Parathyroid adenoma (tissue), 2 donors: ENCODE data around the gene ANAPC15.

Source experiments
- H2AFZ ChIP-seq: fragments of 300-600 bp; sonication (generic); one replicate; pipeline ENCODE4 v1.7.0; 2017; ENCODE audit warnings: antibody characterized with exemption, mild to moderate bottlenecking
- H3K27ac ChIP-seq: fragments of 300-600 bp; sonication (generic); one replicate; pipeline ENCODE4 v1.7.0; 2017
- H3K27me3 ChIP-seq: fragments of 300-600 bp; sonication (generic); one replicate; pipeline ENCODE4 v1.7.0; 2017; ENCODE audit warnings: low read length; ENCODE audit not compliant: control insufficient read depth, insufficient read depth
- H3K36me3 ChIP-seq: fragments of 300-600 bp; sonication (generic); one replicate; pipeline ENCODE4 v1.7.0; 2017; ENCODE audit warnings: low read length; ENCODE audit not compliant: control insufficient read depth, insufficient read depth
- H3K4me1 ChIP-seq: fragments of 300-600 bp; sonication (generic); one replicate; pipeline ENCODE4 v1.7.0; 2017; ENCODE audit warnings: control low read depth
- H3K4me2 ChIP-seq: fragments of 300-600 bp; sonication (generic); one replicate; pipeline ENCODE4 v1.7.0; 2017; ENCODE audit warnings: low read length
- H3K4me3 ChIP-seq: fragments of 300-600 bp; sonication (generic); one replicate; pipeline ENCODE4 v1.7.0; 2017; ENCODE audit warnings: low read depth, low read length
- H3K79me2 ChIP-seq: fragments of 300-600 bp; sonication (generic); one replicate; pipeline ENCODE4 v1.7.0; 2017; ENCODE audit warnings: control low read depth
- H3K9ac ChIP-seq: fragments of 300-600 bp; sonication (generic); one replicate; pipeline ENCODE4 v1.7.0; 2017; ENCODE audit warnings: mild to moderate bottlenecking
- H3K9me3 ChIP-seq: fragments of 300-600 bp; sonication (generic); one replicate; pipeline ENCODE4 v1.7.0; 2017; ENCODE audit warnings: low read length; ENCODE audit not compliant: control insufficient read depth
- CTCF ChIP-seq: fragments of 300-600 bp; sonication (generic); IDR thresholded peaks from one replicate; pipeline ENCODE4 v1.7.0; 2017; ENCODE audit warnings: antibody characterized with exemption, mild to moderate bottlenecking
- donor health status: primary hyperparathyroidism.

The ANAPC15 gene

GRCh38 chr11:72084076-72084475 lies 28.4 kb downstream of the ANAPC15 start:
- no peak for TF ChIP-seq CTCF
- Histone ChIP-seq H3K36me3 (no peaks in the 10 kb centered on the region), H3K4me3 (no peak overlapping the region), H3K27me3 (no peaks in the 10 kb centered on the region), H3K4me2 (no peak overlapping the region), H2AFZ (no peak overlapping the region), H3K9me3 (no peaks in the 10 kb centered on the region), H3K79me2 (peaks cover 4% of the 10 kb centered on the region), H3K27ac (peak overlapping the region; percentile 82), H3K4me1 (peaks cover 4% of the 10 kb centered on the region), H3K9ac (no peak overlapping the region)

GRCh38 chr11:72083414-72083813 lies 29.1 kb downstream of the ANAPC15 start:
- Histone ChIP-seq H3K27ac (peak overlapping the region; percentile 82), H3K4me2 (no peak overlapping the region), H3K4me1 (peaks cover 4% of the 10 kb centered on the region), H3K9ac (no peak overlapping the region), H3K4me3 (no peak overlapping the region), H2AFZ (no peak overlapping the region), H3K79me2 (peaks cover 4% of the 10 kb centered on the region), H3K9me3 (no peaks in the 10 kb centered on the region), H3K27me3 (no peaks in the 10 kb centered on the region), H3K36me3 (no peaks in the 10 kb centered on the region)
- no peak for TF ChIP-seq CTCF

- Histone ChIP-seq H3K4me1 (peaks cover 4% of the 10 kb centered on the region), H3K4me3 (no peak overlapping the region), H3K36me3 (no peaks in the 10 kb centered on the region), H3K79me2 (peaks cover 4% of the 10 kb centered on the region), H3K9ac (no peak overlapping the region), H3K9me3 (no peaks in the 10 kb centered on the region), H2AFZ (no peak overlapping the region), H3K4me2 (no peak overlapping the region), H3K27me3 (no peaks in the 10 kb centered on the region), H3K27ac (peak overlapping the region; percentile 82)
- no peak for TF ChIP-seq CTCF
Measured at GRCh38 chr11:72081821-72082453, 30.6 kb downstream of the ANAPC15 start.

- no peak for TF ChIP-seq CTCF
- Histone ChIP-seq H3K9me3 (no peaks in the 10 kb centered on the region), H3K79me2 (peaks cover 4% of the 10 kb centered on the region), H3K4me2 (peak overlapping the region; percentile 89), H3K36me3 (no peaks in the 10 kb centered on the region), H3K4me3 (peak overlapping the region; percentile 64), H3K9ac (no peak overlapping the region), H2AFZ (peak overlapping the region; percentile 82), H3K27ac (peak overlapping the region; percentile 93), H3K4me1 (peaks cover 4% of the 10 kb centered on the region), H3K27me3 (no peaks in the 10 kb centered on the region)
Measured at GRCh38 chr11:72081184-72081644, 31.3 kb downstream of the ANAPC15 start.
